Measurements from ENCODE around the gene ACACB.
"Not testable (repeated sequence)": the region's sequence is repeated elsewhere in the genome, so short reads cannot be mapped to it uniquely, and the experiment has no call there.

The ACACB gene

GRCh38 chr12:109144224-109144623 lies 27.8 kb downstream of the ACACB start:
- no peak for DNase-seq (ENCODE audit: low spot score)

- DNase-seq (ENCODE audit: low spot score): not testable (repeated sequence)
Measured at GRCh38 chr12:109147126-109147525, 30.7 kb downstream of the ACACB start.

GRCh38 chr12:109147954-109148353 lies 31.6 kb downstream of the ACACB start:
- DNase-seq (ENCODE audit: low spot score): no peak

- no peak for DNase-seq (ENCODE audit: low spot score)
Measured at GRCh38 chr12:109150124-109150640, 33.8 kb downstream of the ACACB start.

- DNase-seq (ENCODE audit: low spot score): no peak
Measured at GRCh38 chr12:109151457-109151856, 35.1 kb downstream of the ACACB start.

GRCh38 chr12:109153821-109154441 lies 37.5 kb downstream of the ACACB start:
- DNase-seq (ENCODE audit: low spot score): peak; percentile 6

GRCh38 chr12:109154451-109155438 lies 38.4 kb downstream of the ACACB start:
- DNase-seq (ENCODE audit: low spot score): peak; percentile 64

- DNase-seq (ENCODE audit: low spot score): no peak
Measured at GRCh38 chr12:109156036-109156435, 39.6 kb downstream of the ACACB start.

GRCh38 chr12:109156586-109156985 lies 40.2 kb downstream of the ACACB start:
- no peak for DNase-seq (ENCODE audit: low spot score)

- DNase-seq (ENCODE audit: low spot score): no peak
Measured at GRCh38 chr12:109157986-109158385, 41.6 kb downstream of the ACACB start.

- DNase-seq (ENCODE audit: low spot score): no peak
Measured at GRCh38 chr12:109160433-109160832, 44.0 kb downstream of the ACACB start.

GRCh38 chr12:109160873-109161272 lies 44.5 kb downstream of the ACACB start:
- no peak for DNase-seq (ENCODE audit: low spot score)

GRCh38 chr12:109162551-109162950 lies 46.2 kb downstream of the ACACB start:
- no peak for DNase-seq (ENCODE audit: low spot score)

GRCh38 chr12:109163167-109163566 lies 46.8 kb downstream of the ACACB start:
- DNase-seq (ENCODE audit: low spot score): no peak

- DNase-seq (ENCODE audit: low spot score): no peak
Measured at GRCh38 chr12:109165599-109165998, 49.2 kb downstream of the ACACB start.

- DNase-seq (ENCODE audit: low spot score): no peak
Measured at GRCh38 chr12:109166371-109166770, 50.0 kb downstream of the ACACB start.

GRCh38 chr12:109167781-109168180 lies 51.4 kb downstream of the ACACB start:
- DNase-seq (ENCODE audit: low spot score): no peak

GRCh38 chr12:109169262-109169661 lies 52.9 kb downstream of the ACACB start:
- DNase-seq (ENCODE audit: low spot score): no peak

GRCh38 chr12:109169686-109170085 lies 53.3 kb downstream of the ACACB start:
- no peak for DNase-seq (ENCODE audit: low spot score)

- no peak for DNase-seq (ENCODE audit: low spot score)
Measured at GRCh38 chr12:109170324-109170723, 53.9 kb downstream of the ACACB start.

GRCh38 chr12:109172787-109173186 lies 56.4 kb downstream of the ACACB start:
- DNase-seq (ENCODE audit: low spot score): not testable (repeated sequence)

- no peak for DNase-seq (ENCODE audit: low spot score)
Measured at GRCh38 chr12:109173443-109174240, 57.3 kb downstream of the ACACB start.

Data from hematopoietic multipotent progenitor cell treated with erythropoietin and hydrocortisone succinate and interleukin-3 and kit ligand, for 17 days (in vitro differentiated cells).